H1 (cell line): ENCODE data around the gene IL36B.

Experiments
- CTCF ChIP-seq, 3 experiments: IDR thresholded peaks; 1 replicate in 2 of 3; 2 replicates in 1 of 3; pipeline versions ENCODE4 v1.5.1 to v1.6.1; 2011; ENCODE audit warnings: low read length in 3 of 3, mild to moderate bottlenecking in 3 of 3, inconsistent platforms in 2 of 3, low read depth in 1 of 3, moderate library complexity in 1 of 3; ENCODE audit not compliant: insufficient read depth in 1 of 3; ENCODE audit errors: control extremely low read depth in 1 of 3
- EGR1 ChIP-seq: IDR thresholded peaks from 2 replicates; pipeline ENCODE4 v1.6.1; 2011; ENCODE audit warnings: low read depth, low read length, borderline replicate concordance
- EP300 ChIP-seq, 2 experiments: IDR thresholded peaks; 1 replicate in 1 of 2; 2 replicates in 1 of 2; pipeline ENCODE4 v1.6.1; 2011 to 2012; ENCODE audit warnings: low read depth in 2 of 2, low read length in 2 of 2, mild to moderate bottlenecking in 2 of 2, borderline replicate concordance in 1 of 2, inconsistent platforms in 1 of 2, moderate library complexity in 1 of 2
- EZH2 ChIP-seq: fragments of 200-600 bp; sonication (generic); IDR thresholded peaks from 2 replicates; pipeline ENCODE4 v1.7.1; 2012; ENCODE audit warnings: low read depth, mild to moderate bottlenecking, moderate library complexity, low read length, inconsistent platforms; ENCODE audit not compliant: severe bottlenecking
- GTF2F1 ChIP-seq: IDR thresholded peaks from 2 replicates; pipeline ENCODE4 v1.6.1; 2012; ENCODE audit warnings: low read depth, low read length, improper control_type of control experiment, borderline replicate concordance
- POLR2A ChIP-seq, 2 experiments: IDR thresholded peaks; 1 replicate in 1 of 2; 2 replicates in 1 of 2; pipeline ENCODE4 v1.6.1; 2011; ENCODE audit warnings: low read depth in 2 of 2, low read length in 2 of 2, mild to moderate bottlenecking in 2 of 2; ENCODE audit errors: control extremely low read depth in 1 of 2
- POLR2AphosphoS5 ChIP-seq: IDR thresholded peaks from 2 replicates; pipeline ENCODE4 v1.6.1; 2011; ENCODE audit warnings: low read depth, low read length
- RAD21 ChIP-seq, 2 experiments: IDR thresholded peaks in 1 of 2; conservative IDR thresholded peaks in 1 of 2; 2 replicates each; pipeline ENCODE4 v1.6.1; 2011; ENCODE audit warnings: low read depth in 2 of 2, low read length in 2 of 2, improper control_type of control experiment in 1 of 2, inconsistent platforms in 1 of 2, mild to moderate bottlenecking in 1 of 2, moderate library complexity in 1 of 2
- RNF2 ChIP-seq: fragments of 200-900, 300-1000 bp; sonication (generic); IDR thresholded peaks from 2 replicates; pipeline ENCODE4 v1.7.1; 2016; ENCODE audit warnings: borderline replicate concordance, low read depth, mild to moderate bottlenecking, antibody characterized with exemption, low read length; ENCODE audit not compliant: poor library complexity, severe bottlenecking; ENCODE audit errors: missing control alignments
- SIRT6 ChIP-seq: IDR thresholded peaks from one replicate; pipeline ENCODE4 v1.7.1; 2012; ENCODE audit warnings: low read length, inconsistent platforms
- USF2 ChIP-seq: IDR thresholded peaks from 2 replicates; pipeline ENCODE4 v1.6.1; 2011; ENCODE audit warnings: low read length, improper control_type of control experiment

GRCh38 chr2:113072584-113072983, 19.9 kb upstream of the IL36B start:
- no peak for TF ChIP-seq CTCF (IDR thresholded peaks at IDR 0.05; ENCODE audit: control extremely low read depth in 1 of 3, insufficient read depth in 1 of 3, low read depth in 1 of 3, low read length in 3 of 3)
- TF ChIP-seq RAD21 (IDR thresholded peaks at IDR 0.05 in 1 of 2, conservative IDR thresholded peaks at IDR 0.05 in 1 of 2; ENCODE audit: low read depth in 2 of 2, low read length in 2 of 2) = no peak
- TF ChIP-seq POLR2A (IDR thresholded peaks at IDR 0.05; ENCODE audit: control extremely low read depth in 1 of 2, low read depth in 2 of 2, low read length in 2 of 2) = no peak
- TF ChIP-seq SIRT6 = no peak
- no peak for TF ChIP-seq POLR2AphosphoS5
- TF ChIP-seq EP300 (IDR thresholded peaks at IDR 0.05; ENCODE audit: borderline replicate concordance in 1 of 2, low read depth in 2 of 2, low read length in 2 of 2) = no peak
- no peak for TF ChIP-seq EGR1
- no peak for TF ChIP-seq USF2
- TF ChIP-seq GTF2F1 = no peak
- TF ChIP-seq RNF2 = no peak
- no peak for TF ChIP-seq EZH2
